Spleen (tissue), 7 donors: ENCODE results near the gene ADAMTS17.

Source experiments
- POLR2A ChIP-seq, 3 donors: fragments of 450-650 bp; IDR thresholded peaks; one replicate each; pipeline ENCODE4 v1.5.1; 2017; ENCODE audit warnings: antibody characterized with exemption in 3 of 3, mild to moderate bottlenecking in 1 of 3
- TF ChIP-seq, protein P1 (sequence below), 11 experiments: fragments of 200-600 bp in 7 of 11; fragments of 450-650 bp in 4 of 11; sonication (generic) in 4 of 11; IDR thresholded peaks in 8 of 11; conservative IDR thresholded peaks in 3 of 11; 1 replicate in 7 of 11; 2 replicates in 4 of 11; pipeline versions ENCODE4 v1.4.0 to v1.8.0; 2016 to 2021; ENCODE audit warnings: antibody characterized with exemption in 11 of 11, inconsistent platforms in 4 of 11, mild to moderate bottlenecking in 1 of 11
- donor health status: DM: no; HTN: no; CAD: no; lungs with moderate emphysema.
- donor health status: DM: no; HTN: no; CAD: no.
- donor health status: DM: no; HTN: no; CAD: no.

DNA sequence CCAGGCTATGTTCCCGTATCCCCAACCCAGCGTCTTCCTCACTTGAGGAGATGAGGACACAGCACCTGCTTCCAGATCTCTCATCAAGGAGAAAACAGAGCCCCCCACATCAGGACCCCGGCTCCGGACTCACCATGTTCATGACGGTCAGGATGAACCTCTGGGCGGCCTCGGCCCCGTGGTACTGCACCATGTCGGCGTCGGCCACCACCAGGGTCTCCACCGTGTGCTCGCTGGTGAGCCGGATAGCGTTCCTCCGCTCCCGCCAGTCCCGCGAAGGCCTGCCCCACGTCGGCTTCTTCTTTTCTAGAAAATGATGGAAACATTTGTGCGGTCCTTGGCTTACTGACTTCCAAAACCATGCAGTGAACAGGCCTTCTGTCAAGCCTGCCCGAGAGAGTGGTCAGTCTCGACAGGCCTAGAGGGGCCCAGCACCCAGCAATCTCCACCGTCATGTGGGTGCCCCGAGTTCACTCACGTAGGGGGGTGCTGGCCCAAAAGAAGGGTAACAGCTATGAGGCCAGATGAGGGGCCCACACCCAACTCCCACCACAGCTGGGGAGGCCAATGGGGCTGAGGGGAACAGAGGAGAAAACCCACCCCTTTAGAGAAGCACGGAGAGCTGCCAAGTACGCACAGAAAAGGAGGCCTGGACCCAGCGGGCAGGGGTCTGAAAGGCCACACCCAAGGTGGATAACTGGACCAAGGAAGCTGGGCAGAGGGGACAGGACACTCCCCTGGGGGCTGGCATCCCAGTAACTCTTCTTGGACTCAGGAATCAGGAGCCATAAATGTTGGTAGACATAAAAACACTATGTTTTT, 60.5 kb downstream of the ADAMTS17 start:
- TF ChIP-seq, protein P1, sequence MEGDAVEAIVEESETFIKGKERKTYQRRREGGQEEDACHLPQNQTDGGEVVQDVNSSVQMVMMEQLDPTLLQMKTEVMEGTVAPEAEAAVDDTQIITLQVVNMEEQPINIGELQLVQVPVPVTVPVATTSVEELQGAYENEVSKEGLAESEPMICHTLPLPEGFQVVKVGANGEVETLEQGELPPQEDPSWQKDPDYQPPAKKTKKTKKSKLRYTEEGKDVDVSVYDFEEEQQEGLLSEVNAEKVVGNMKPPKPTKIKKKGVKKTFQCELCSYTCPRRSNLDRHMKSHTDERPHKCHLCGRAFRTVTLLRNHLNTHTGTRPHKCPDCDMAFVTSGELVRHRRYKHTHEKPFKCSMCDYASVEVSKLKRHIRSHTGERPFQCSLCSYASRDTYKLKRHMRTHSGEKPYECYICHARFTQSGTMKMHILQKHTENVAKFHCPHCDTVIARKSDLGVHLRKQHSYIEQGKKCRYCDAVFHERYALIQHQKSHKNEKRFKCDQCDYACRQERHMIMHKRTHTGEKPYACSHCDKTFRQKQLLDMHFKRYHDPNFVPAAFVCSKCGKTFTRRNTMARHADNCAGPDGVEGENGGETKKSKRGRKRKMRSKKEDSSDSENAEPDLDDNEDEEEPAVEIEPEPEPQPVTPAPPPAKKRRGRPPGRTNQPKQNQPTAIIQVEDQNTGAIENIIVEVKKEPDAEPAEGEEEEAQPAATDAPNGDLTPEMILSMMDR (IDR thresholded peaks at IDR 0.05 in 8 of 11, conservative IDR thresholded peaks at IDR 0.05 in 3 of 11), result no peak
- no peak for TF ChIP-seq POLR2A (IDR thresholded peaks at IDR 0.05)
